Keratinocyte (primary cell): ENCODE data around the gene GCA. TPM values are rescaled to one million over a fixed set of nuclear protein-coding genes. Genes with fewer than 3 reads are reported as not detected.

Experiments
- DNase-seq: peaks from one replicate; pipeline ENCODE4 v3.0.0-alpha.2; 2011; ENCODE audit warnings: low read depth, missing footprints, low spot score
- FAIRE-seq: peaks from 2 replicates; lab custom pipeline; 2011; peaks lifted over from hg19 to GRCh38; lab: Jason Lieb, UNC
- H2AFZ ChIP-seq: 2 replicates; pipeline ENCODE4 v1.6.0; 2012; ENCODE audit warnings: low read length, control low read depth, inconsistent platforms; ENCODE audit not compliant: control insufficient read depth
- H3K27ac ChIP-seq: 2 replicates; pipeline ENCODE4 v1.5.1; 2011; ENCODE audit warnings: low read length; ENCODE audit not compliant: control insufficient read depth, insufficient read depth
- H3K27me3 ChIP-seq: 3 replicates; pipeline ENCODE4 v1.6.0; 2011; ENCODE audit warnings: low read length; ENCODE audit not compliant: control insufficient read depth, insufficient read depth; ENCODE audit errors: extremely low read depth
- H3K36me3 ChIP-seq, 2 experiments: 2 replicates in 1 of 2; 3 replicates in 1 of 2; pipeline ENCODE4 v1.5.1; 2011; ENCODE audit warnings: low read length in 2 of 2, mild to moderate bottlenecking in 1 of 2; ENCODE audit not compliant: control insufficient read depth in 2 of 2, insufficient read depth in 2 of 2; ENCODE audit errors: extremely low read depth in 1 of 2
- H3K4me1 ChIP-seq: 3 replicates; pipeline ENCODE4 v1.5.1; 2011; ENCODE audit warnings: low read length; ENCODE audit not compliant: control insufficient read depth, insufficient read depth; ENCODE audit errors: extremely low read depth
- H3K4me2 ChIP-seq: 3 replicates; pipeline ENCODE4 v1.6.0; 2011; ENCODE audit warnings: low read depth, low read length; ENCODE audit not compliant: control insufficient read depth, insufficient read depth; ENCODE audit errors: extremely low read depth
- H3K4me3 ChIP-seq, 3 experiments: fragments of 200-600 bp in 1 of 3; sonication (generic) in 1 of 3; 2 replicates in 2 of 3; 3 replicates in 1 of 3; pipeline ENCODE4 v1.5.1; 2011 to 2016; ENCODE audit warnings: low read length in 3 of 3, mild to moderate bottlenecking in 3 of 3, control low read depth in 2 of 3, inconsistent platforms in 1 of 3, low read depth in 1 of 3, mixed read lengths in 1 of 3, mixed run types in 1 of 3, moderate library complexity in 1 of 3; ENCODE audit not compliant: control insufficient read depth in 2 of 3, insufficient read depth in 2 of 3; ENCODE audit errors: extremely low read depth in 1 of 3
- H3K79me2 ChIP-seq: 2 replicates; pipeline ENCODE4 v1.6.0; 2012; ENCODE audit warnings: low read length; ENCODE audit not compliant: control insufficient read depth, insufficient read depth
- H3K9ac ChIP-seq: 3 replicates; pipeline ENCODE4 v1.6.0; 2011; ENCODE audit warnings: low read length; ENCODE audit not compliant: control insufficient read depth, insufficient read depth; ENCODE audit errors: extremely low read depth
- H3K9me1 ChIP-seq: 3 replicates; pipeline ENCODE4 v1.6.0; 2011; ENCODE audit warnings: low read length; ENCODE audit not compliant: control insufficient read depth, insufficient read depth; ENCODE audit errors: extremely low read depth
- H3K9me3 ChIP-seq: 2 replicates; pipeline ENCODE4 v1.5.1; 2012; ENCODE audit warnings: low read depth, low read length; ENCODE audit not compliant: control insufficient read depth
- H4K20me1 ChIP-seq: 3 replicates; pipeline ENCODE4 v1.6.0; 2011; ENCODE audit warnings: low read length; ENCODE audit not compliant: control insufficient read depth, insufficient read depth; ENCODE audit errors: extremely low read depth
- CTCF ChIP-seq, 3 experiments: IDR thresholded peaks in 1 of 3; conservative IDR thresholded peaks in 1 of 3; optimal IDR thresholded peaks in 1 of 3; 2 replicates in 2 of 3; 3 replicates in 1 of 3; pipeline versions ENCODE3 to v1.5.1; 2011; ENCODE audit warnings: low read length in 3 of 3, mild to moderate bottlenecking in 3 of 3, moderate library complexity in 2 of 3, control low read depth in 1 of 3, inconsistent platforms in 1 of 3; ENCODE audit not compliant: insufficient read depth in 2 of 3; ENCODE audit errors: extremely low read depth in 1 of 3
- EZH2 ChIP-seq: IDR thresholded peaks from one replicate; pipeline ENCODE4 v1.6.1; 2012; ENCODE audit warnings: inconsistent platforms, mild to moderate bottlenecking, low read length, moderate library complexity
- dilution Hi-C: fragments of 300-500 bp; cut with MboI; formaldehyde crosslinking; loops from one replicate; pipeline ENCODE4 v1.7.0; 2020; ENCODE audit warnings: low sequenced_read_pairs; ENCODE audit not compliant: extremely low pct_ligation_motif_present
- polyA plus RNA-seq, 5 experiments: library from polyadenylated mRNA; depleted of rRNA in 3 of 5; stranded (reverse) in 3 of 5; stranded (forward) in 1 of 5; unstranded in 1 of 5; fragments of >200 nt; gene quantifications; 1 replicate in 1 of 5; 2 replicates in 3 of 5; 3 replicates in 1 of 5; pipeline versions ENCODE4 v1.2.1 to v1.2.3, GENCODE V29; 2011 to 2012; ENCODE audit warnings: missing spikeins in 2 of 5, low read depth in 1 of 5, low replicate concordance in 1 of 5

Gene GCA
- polyA plus RNA-seq, 1 donor (not counting 4 experiments of a cell fraction or from before 2014, with no cell fraction given): 10.0 TPM

- no peaks in the 10 kb centered on the region for H3K9me3 ChIP-seq
- no peak for FAIRE-seq
- no peaks in the 10 kb centered on the region for H3K79me2 ChIP-seq
- peaks cover 0 to 4% of the 10 kb centered on the region in 2 experiments for H3K36me3 ChIP-seq
- no peak overlapping the region for H3K4me2 ChIP-seq
- H3K9ac ChIP-seq: no peak overlapping the region
- no peaks in the 10 kb centered on the region for H3K27me3 ChIP-seq
- no peaks in the 10 kb centered on the region for H3K4me1 ChIP-seq
- no peak for TF ChIP-seq EZH2
- TF ChIP-seq CTCF (optimal IDR thresholded peaks at IDR 0.05 in 1 of 3, IDR thresholded peaks at IDR 0.05 in 1 of 3, conservative IDR thresholded peaks at IDR 0.05 in 1 of 3; ENCODE audit: extremely low read depth in 1 of 3, insufficient read depth in 2 of 3, low read length in 3 of 3): no peak
- dilution Hi-C loops: no loop called here
- no peak for DNase-seq
- no peak overlapping the region for H2AFZ ChIP-seq
- no peak overlapping the region for H3K4me3 ChIP-seq
- H3K9me1 ChIP-seq: no peaks in the 10 kb centered on the region
- H4K20me1 ChIP-seq: no peaks in the 10 kb centered on the region
- no peak overlapping the region for H3K27ac ChIP-seq
Measured at GRCh38 chr2:162301877-162302276, 42.1 kb upstream of the GCA start.

GRCh38 chr2:162305901-162306300 is 38.0 kb upstream of the GCA start:
- no peak for FAIRE-seq
- H3K4me1 ChIP-seq: peaks cover 8% of the 10 kb centered on the region
- dilution Hi-C loops: no loop called here

More at GRCh38 chr2:162305901-162306300, 38.0 kb upstream of the GCA start:
- H3K9me3 ChIP-seq: no peaks in the 10 kb centered on the region
- no peak overlapping the region for H3K9ac ChIP-seq
- no peaks in the 10 kb centered on the region for H3K27me3 ChIP-seq
- H3K27ac ChIP-seq: no peak overlapping the region
- no peak overlapping the region for H3K4me3 ChIP-seq
- DNase-seq: no peak
- H2AFZ ChIP-seq: no peak overlapping the region
- TF ChIP-seq CTCF (optimal IDR thresholded peaks at IDR 0.05 in 1 of 3, IDR thresholded peaks at IDR 0.05 in 1 of 3, conservative IDR thresholded peaks at IDR 0.05 in 1 of 3; ENCODE audit: extremely low read depth in 1 of 3, insufficient read depth in 2 of 3, low read length in 3 of 3): no peak
- no peak overlapping the region for H3K4me2 ChIP-seq
- no peaks in the 10 kb centered on the region for H4K20me1 ChIP-seq
- peaks cover 0 to 1% of the 10 kb centered on the region in 2 experiments for H3K36me3 ChIP-seq
- H3K79me2 ChIP-seq: no peaks in the 10 kb centered on the region
- no peaks in the 10 kb centered on the region for H3K9me1 ChIP-seq
